K562 (cell line): ENCODE measurements around the gene DDX5. TPM values are rescaled to one million over a fixed set of nuclear protein-coding genes. Genes with fewer than 3 reads are reported as not detected.

Experiments
- ATF4 ChIP-seq: fragments of 450-650 bp; formaldehyde crosslinking; IDR thresholded peaks from 2 replicates; pipeline ENCODE4 v1.4.0; 2022; ENCODE audit warnings: mild to moderate bottlenecking, moderate library complexity
- CEBPG ChIP-seq, 3 experiments: fragments of 200-800 bp in 1 of 3; sonication (Bioruptor generic) in 1 of 3; sonication (generic) in 1 of 3; formaldehyde crosslinking in 1 of 3; IDR thresholded peaks in 2 of 3; conservative IDR thresholded peaks in 1 of 3; 2 replicates each; pipeline versions ENCODE4 v1.6.1 to v1.8.0; 2016 to 2022; ENCODE audit warnings: missing compliant biosample characterization in 2 of 3, missing genetic modification characterization in 2 of 3, mild to moderate bottlenecking in 1 of 3, missing genetic modification reagents in 1 of 3
- DDX20 ChIP-seq: fragments of 450-650 bp; IDR thresholded peaks from 2 replicates; pipeline ENCODE4 v1.6.1; 2016; ENCODE audit warnings: missing genetic modification characterization, low read depth, mild to moderate bottlenecking, missing compliant biosample characterization, moderate library complexity
- DIDO1 ChIP-seq: fragments of 450-650 bp; IDR thresholded peaks from 2 replicates; pipeline ENCODE4 v1.6.1; 2016; ENCODE audit warnings: low read depth, missing biosample characterization, missing genetic modification characterization
- ELF2 ChIP-seq: fragments of 250-450 bp; sonication (Bioruptor Pico); IDR thresholded peaks from 2 replicates; pipeline ENCODE4 v1.5.0; 2021; ENCODE audit warnings: mild to moderate bottlenecking
- ETS1 ChIP-seq: conservative IDR thresholded peaks from 2 replicates; pipeline ENCODE4 v1.6.1; 2011; ENCODE audit warnings: low read depth, mild to moderate bottlenecking, low read length; ENCODE audit not compliant: control insufficient read depth
- EZH2 ChIP-seq: IDR thresholded peaks from 2 replicates; pipeline ENCODE4 v1.6.1; 2012; ENCODE audit warnings: low read depth, mild to moderate bottlenecking, inconsistent platforms, low read length, borderline replicate concordance
- HEY1 ChIP-seq: fragments of 250-450 bp; sonication (Bioruptor Pico); IDR thresholded peaks from 2 replicates; pipeline ENCODE4 v1.5.0; 2020; ENCODE audit warnings: mild to moderate bottlenecking, moderate library complexity, borderline replicate concordance
- HMG20A ChIP-seq: fragments of 450-650 bp; formaldehyde crosslinking; conservative IDR thresholded peaks from 2 replicates; pipeline ENCODE4 v1.4.0; 2020; ENCODE audit warnings: mild to moderate bottlenecking, mixed read lengths
- MAFK ChIP-seq: IDR thresholded peaks from 2 replicates; pipeline ENCODE4 v1.6.1; 2011; ENCODE audit warnings: low read length, improper control_type of control experiment
- MCM2 ChIP-seq: fragments of 450-650 bp; IDR thresholded peaks from 2 replicates; pipeline ENCODE4 v1.6.1; 2017; ENCODE audit warnings: low read depth, mild to moderate bottlenecking
- MED1 ChIP-seq: sonication (generic); formaldehyde crosslinking; IDR thresholded peaks from 2 replicates; pipeline ENCODE4 v1.8.1; 2023; ENCODE audit warnings: missing genetic modification reagents, borderline replicate concordance
- MLX ChIP-seq, 2 experiments: fragments of 450-650 bp in 1 of 2; sonication (generic) in 1 of 2; formaldehyde crosslinking; conservative IDR thresholded peaks; 2 replicates each; pipeline versions ENCODE4 v1.4.0 to v1.8.1; 2020 to 2022; ENCODE audit warnings: mild to moderate bottlenecking in 1 of 2, missing genetic modification reagents in 1 of 2
- NELFE ChIP-seq: IDR thresholded peaks from 2 replicates; pipeline ENCODE4 v1.6.1; 2011; ENCODE audit warnings: mild to moderate bottlenecking; ENCODE audit not compliant: insufficient read depth, insufficient read length
- NFYB ChIP-seq: IDR thresholded peaks from 2 replicates; pipeline ENCODE4 v1.6.1; 2011; ENCODE audit warnings: mild to moderate bottlenecking, moderate library complexity; ENCODE audit not compliant: insufficient read length; ENCODE audit errors: extremely low read depth
- POLR2A ChIP-seq: fragments of 450-650 bp; conservative IDR thresholded peaks from 2 replicates; pipeline ENCODE4 v1.6.1; 2016
- SAFB ChIP-seq: fragments of 200-400 bp; formaldehyde crosslinking; IDR thresholded peaks from 2 replicates; pipeline ENCODE4 v1.6.1; 2017; ENCODE audit warnings: low read depth, low read length, borderline replicate concordance
- SMAD1 ChIP-seq: fragments of 150-350 bp; IDR thresholded peaks from 2 replicates; pipeline ENCODE4 v1.6.1; 2014; ENCODE audit warnings: low read length, low read depth; ENCODE audit not compliant: partially characterized antibody
- TARDBP ChIP-seq: fragments of 450-650 bp; IDR thresholded peaks from 2 replicates; pipeline ENCODE4 v1.6.1; 2016
- TCFL5 ChIP-seq: fragments of 250-450 bp; sonication (Bioruptor Pico); conservative IDR thresholded peaks from 2 replicates; pipeline ENCODE4 v1.6.1; 2021; ENCODE audit warnings: mild to moderate bottlenecking, moderate library complexity, matching md5 sums
- TGIF2 ChIP-seq: sonication (generic); formaldehyde crosslinking; IDR thresholded peaks from 2 replicates; pipeline ENCODE4 v1.8.1; 2022; ENCODE audit warnings: mild to moderate bottlenecking, missing genetic modification reagents, moderate library complexity
- ZBTB2 ChIP-seq: fragments of 450-650 bp; IDR thresholded peaks from 2 replicates; pipeline ENCODE4 v1.6.1; 2016; ENCODE audit warnings: antibody characterized with exemption
- ZBTB8A ChIP-seq: fragments of 450-650 bp; IDR thresholded peaks from 2 replicates; pipeline ENCODE4 v1.6.1; 2018; ENCODE audit warnings: mild to moderate bottlenecking, moderate library complexity; ENCODE audit not compliant: partially characterized antibody
- ZNF444 ChIP-seq: fragments of 250-450 bp; sonication (Bioruptor Pico); IDR thresholded peaks from 2 replicates; pipeline ENCODE4 v1.4.0; 2020; ENCODE audit warnings: mild to moderate bottlenecking, moderate library complexity
- ZNF785 ChIP-seq: fragments of 250-450 bp; sonication (Bioruptor Pico); IDR thresholded peaks from 2 replicates; pipeline ENCODE4 v1.4.0; 2020; ENCODE audit warnings: mild to moderate bottlenecking
- polyA plus RNA-seq, 8 experiments: library from polyadenylated mRNA; depleted of rRNA in 4 of 8; stranded (reverse) in 5 of 8; unstranded in 3 of 8; fragments of >200 nt; fragmentation: Nextera tagmentation in 2 of 8; fragmentation: Illumina TruSeq in 1 of 8; extraction: Ambion mirVana in 2 of 8; extraction: Trizol in 1 of 8; gene quantifications; 2 replicates each; pipeline versions ENCODE4 v1.2.1 to v1.2.3, GENCODE V29; 2011 to 2014; ENCODE audit warnings: inconsistent platforms in 1 of 8, missing spikeins in 1 of 8
- total RNA-seq, 7 experiments: library from RNA; depleted of rRNA in 6 of 7; stranded (reverse); fragments of >200 nt in 6 of 7; fragmentation: Illumina TruSeq in 2 of 7; extraction: Trizol in 2 of 7; gene quantifications; 2 replicates each; pipeline versions ENCODE4 v1.2.1 to v1.2.3, GENCODE V29; 2011 to 2021; ENCODE audit warnings: low replicate concordance in 1 of 7

The DDX5 gene
- total and polyA plus RNA-seq, 9 of the 15 experiments (the other 6 are each of a cell fraction or from before 2014, with no cell fraction given), result 306 to 1,639 (median 604) TPM

- TF ChIP-seq CEBPG (CRISPR knock-in tag; IDR thresholded peaks at IDR 0.05) (peak; percentile 79; the same call in 1 of the 2 replicates), CEBPG (tag; conservative IDR thresholded peaks at IDR 0.05 in 1 of 2, IDR thresholded peaks at IDR 0.05 in 1 of 2) (peak; percentile 86 to 91), EZH2 (no peak), ETS1 (no peak), MCM2 (no peak), HMG20A (CRISPR knock-in tag) (no peak), TARDBP (no peak), MLX (CRISPR knock-in tag; conservative IDR thresholded peaks at IDR 0.05) (0 out of 4 replicates have a peak, but pooled peaks of 1 of the 2 experiments have one; percentile 33), ZBTB2 (no peak), SAFB (no peak), ZBTB8A (no peak), POLR2A (peak; percentile 46; the same call in 1 of the 2 replicates), DDX20 (tag) (0 out of 2 replicates have a peak, but pooled peaks have one; percentile 50), ELF2 (CRISPR knock-in tag) (no peak), NFYB (no peak), ATF4 (no peak), NELFE (no peak), SMAD1 (peak; percentile 76), MED1 (no peak), MAFK (0 out of 2 replicates have a peak, but pooled peaks have one; percentile 28), DIDO1 (tag) (no peak), HEY1 (no peak), ZNF785 (CRISPR knock-in tag) (no peak), TCFL5 (CRISPR knock-in tag) (no peak), TGIF2 (CRISPR knock-in tag) (no peak), ZNF444 (CRISPR knock-in tag) (no peak)
Measured at GRCh38 chr17:64448665-64449512, 57.2 kb downstream of the DDX5 start, which contains the start of gene MILR1 (continued).
